ENCODE data around the gene SCRN1.
"Not testable (repeated sequence)": the region's sequence is repeated elsewhere in the genome, so short reads cannot be mapped to it uniquely, and the experiment has no call there.

Gene SCRN1

GRCh38 chr7:29896685-29897411 lies 92.8 kb downstream of the SCRN1 start:
- no peak overlapping the region for H3K27ac ChIP-seq
- TF ChIP-seq, protein P1, sequence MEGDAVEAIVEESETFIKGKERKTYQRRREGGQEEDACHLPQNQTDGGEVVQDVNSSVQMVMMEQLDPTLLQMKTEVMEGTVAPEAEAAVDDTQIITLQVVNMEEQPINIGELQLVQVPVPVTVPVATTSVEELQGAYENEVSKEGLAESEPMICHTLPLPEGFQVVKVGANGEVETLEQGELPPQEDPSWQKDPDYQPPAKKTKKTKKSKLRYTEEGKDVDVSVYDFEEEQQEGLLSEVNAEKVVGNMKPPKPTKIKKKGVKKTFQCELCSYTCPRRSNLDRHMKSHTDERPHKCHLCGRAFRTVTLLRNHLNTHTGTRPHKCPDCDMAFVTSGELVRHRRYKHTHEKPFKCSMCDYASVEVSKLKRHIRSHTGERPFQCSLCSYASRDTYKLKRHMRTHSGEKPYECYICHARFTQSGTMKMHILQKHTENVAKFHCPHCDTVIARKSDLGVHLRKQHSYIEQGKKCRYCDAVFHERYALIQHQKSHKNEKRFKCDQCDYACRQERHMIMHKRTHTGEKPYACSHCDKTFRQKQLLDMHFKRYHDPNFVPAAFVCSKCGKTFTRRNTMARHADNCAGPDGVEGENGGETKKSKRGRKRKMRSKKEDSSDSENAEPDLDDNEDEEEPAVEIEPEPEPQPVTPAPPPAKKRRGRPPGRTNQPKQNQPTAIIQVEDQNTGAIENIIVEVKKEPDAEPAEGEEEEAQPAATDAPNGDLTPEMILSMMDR (conservative IDR thresholded peaks at IDR 0.05) = no peak

- TF ChIP-seq, protein P1 (conservative IDR thresholded peaks at IDR 0.05) = no peak
- no peak overlapping the region for H3K27ac ChIP-seq
Observed at GRCh38 chr7:29895559-29895958, 94.0 kb downstream of the SCRN1 start.

- H3K27ac ChIP-seq = no peak overlapping the region
- TF ChIP-seq, protein P1 (conservative IDR thresholded peaks at IDR 0.05) = no peak
Observed at GRCh38 chr7:29894256-29894655, 95.3 kb downstream of the SCRN1 start.

DNA sequence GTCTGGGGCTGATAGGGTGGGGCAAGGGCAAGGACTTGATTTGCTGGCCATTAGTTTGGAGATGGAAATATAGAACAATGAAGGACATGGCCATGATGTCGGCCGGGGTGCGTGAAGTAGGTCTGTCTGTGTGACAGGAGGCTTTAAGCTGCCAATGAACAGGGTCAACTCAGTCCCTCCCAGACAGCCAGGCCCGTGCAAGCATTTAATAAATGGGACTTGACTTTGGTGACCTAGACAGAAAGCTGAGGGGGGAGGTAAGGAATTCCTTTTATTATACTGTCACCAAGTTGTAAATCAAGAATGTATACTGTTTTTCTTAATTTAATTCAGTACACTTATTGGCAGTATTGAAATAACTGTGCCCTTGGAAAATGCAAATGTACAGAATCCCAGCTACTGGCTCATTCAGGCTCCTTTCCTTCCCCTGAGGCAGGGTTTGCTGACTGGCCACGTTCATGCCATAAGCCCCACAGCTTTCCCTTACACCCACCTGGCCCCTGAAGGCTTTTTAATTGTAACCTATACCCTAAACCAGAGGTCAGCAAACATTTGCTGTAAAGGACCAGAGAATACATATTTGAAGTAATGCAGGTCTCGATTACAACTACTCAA lies 96.1 kb downstream of the SCRN1 start:
- H3K27ac ChIP-seq = no peak overlapping the region
- TF ChIP-seq, protein P1 (conservative IDR thresholded peaks at IDR 0.05) = no peak

GRCh38 chr7:29892231-29892630 lies 97.4 kb downstream of the SCRN1 start:
- TF ChIP-seq, protein P1 (conservative IDR thresholded peaks at IDR 0.05) = no peak
- H3K27ac ChIP-seq = no peak overlapping the region

GRCh38 chr7:29891766-29892165 lies 97.8 kb downstream of the SCRN1 start:
- TF ChIP-seq, protein P1 (conservative IDR thresholded peaks at IDR 0.05) = no peak
- H3K27ac ChIP-seq = no peak overlapping the region

DNA sequence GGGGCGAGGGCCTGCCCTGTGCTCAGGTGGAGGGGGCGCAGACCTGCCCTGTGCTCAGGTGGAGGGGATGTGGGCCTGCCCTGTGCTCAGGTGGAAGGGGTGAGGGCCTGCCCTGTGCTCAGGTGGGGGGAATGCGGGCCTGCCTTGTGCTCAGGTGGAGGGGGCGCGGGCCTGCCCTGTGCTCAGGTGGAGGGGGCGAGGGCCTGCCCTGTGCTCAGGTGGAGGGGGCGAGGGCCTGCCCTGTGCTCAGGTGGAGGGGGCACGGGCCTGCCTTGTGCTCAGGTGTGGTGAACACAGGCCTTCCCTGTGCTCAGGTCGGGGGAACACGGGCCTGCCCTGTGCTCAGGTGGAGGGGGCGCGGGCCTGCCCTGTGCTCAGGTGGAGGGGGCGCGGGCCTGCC lies 98.8 kb downstream of the SCRN1 start:
- not testable (repeated sequence) for H3K27ac ChIP-seq

GRCh38 chr7:29890251-29890650 lies 99.3 kb downstream of the SCRN1 start:
- H3K27ac ChIP-seq = no peak overlapping the region
- TF ChIP-seq, protein P1 (conservative IDR thresholded peaks at IDR 0.05) = no peak

Data from VCaP (cell line).